Gastroesophageal sphincter (tissue), 3 donors: ENCODE results near the gene R3HDM2.

ENCODE experiments used
- CTCF ChIP-seq, 4 experiments: fragments of 200-600 bp in 2 of 4; fragments of 450-650 bp in 2 of 4; sonication (generic) in 1 of 4; IDR thresholded peaks; one replicate each; pipeline ENCODE4 v1.5.1; 2017 to 2019; ENCODE audit warnings: antibody characterized with exemption in 4 of 4, mild to moderate bottlenecking in 2 of 4, moderate library complexity in 2 of 4
- EP300 ChIP-seq: sonication (generic); formaldehyde crosslinking; IDR thresholded peaks from one replicate; pipeline ENCODE4 v1.6.1; 2017; ENCODE audit warnings: antibody characterized with exemption, mild to moderate bottlenecking
- POLR2A ChIP-seq, 2 donors: fragments of 450-650 bp; IDR thresholded peaks; one replicate each; pipeline ENCODE4 v1.6.1; 2017; ENCODE audit warnings: antibody characterized with exemption in 2 of 2, mild to moderate bottlenecking in 2 of 2, moderate library complexity in 1 of 2
- POLR2AphosphoS5 ChIP-seq: sonication (generic); formaldehyde crosslinking; IDR thresholded peaks from one replicate; pipeline ENCODE4 v1.6.1; 2017; ENCODE audit warnings: antibody characterized with exemption

- TF ChIP-seq CTCF (IDR thresholded peaks at IDR 0.05) = no peak
- no peak for TF ChIP-seq POLR2A (IDR thresholded peaks at IDR 0.05)
- TF ChIP-seq POLR2AphosphoS5 = no peak
- TF ChIP-seq EP300 = no peak
These were observed 226.4 kb downstream of the R3HDM2 start for GRCh38 chr12:57204454-57204853.
